B cell (primary cell): ENCODE data around the gene PSMD5. TPM values are rescaled to one million over a fixed set of nuclear protein-coding genes. Genes with fewer than 3 reads are reported as not detected.

Experiments
- ATAC-seq: fragments of 200-7000 bp; cut with Tn5 transposase; one replicate; pipeline ENCODE4 v1.10.0; 2021; ENCODE audit warnings: low read depth, mild to moderate bottlenecking, moderate number of reproducible peaks, moderate library complexity
- CTCF ChIA-PET: fragments of 350-600 bp; sonication (Branson Sonifier 250); formaldehyde crosslinking; loops from one replicate; lab custom pipeline; 2021; ENCODE audit warnings: antibody characterized with exemption, inconsistent platforms; lab: Charles Lee
- POLR2A ChIA-PET: fragments of 350-600 bp; sonication (Branson Sonifier 250); formaldehyde crosslinking; loops from one replicate; lab custom pipeline; 2021; ENCODE audit warnings: antibody characterized with exemption; lab: Charles Lee
- DNase-seq: peaks from one replicate; pipeline ENCODE4 v3.0.0; 2013
- H2AFZ ChIP-seq: 2 replicates; pipeline ENCODE4 v1.6.1; 2012; ENCODE audit warnings: mild to moderate bottlenecking, low read depth, low read length; ENCODE audit not compliant: insufficient read depth, poor library complexity, severe bottlenecking
- H3K27ac ChIP-seq, 2 donors: 1 replicate in 1 of 2; 2 replicates in 1 of 2; pipeline ENCODE4 v1.5.1; 2012 to 2013; ENCODE audit warnings: low read length in 2 of 2, mild to moderate bottlenecking in 2 of 2, moderate library complexity in 1 of 2
- H3K27me3 ChIP-seq, 4 experiments: fragments of 200-600 bp in 1 of 4; sonication (generic) in 1 of 4; replicated peaks in 1 of 4; 1 replicate in 2 of 4; 2 replicates in 2 of 4; pipeline versions ENCODE4 v1.6.1 to v1.7.0; 2013 to 2016; ENCODE audit warnings: low read length in 3 of 4, mild to moderate bottlenecking in 2 of 4, mixed read lengths in 1 of 4, moderate library complexity in 1 of 4; ENCODE audit not compliant: insufficient read depth in 4 of 4, control insufficient read depth in 3 of 4; ENCODE audit errors: control extremely low read depth in 1 of 4
- H3K36me3 ChIP-seq, 2 experiments: replicated peaks in 1 of 2; 1 replicate in 1 of 2; 2 replicates in 1 of 2; pipeline versions ENCODE4 v1.6.1 to v1.7.1; 2013; ENCODE audit warnings: low read length in 1 of 2; ENCODE audit not compliant: insufficient read depth in 2 of 2, control insufficient read depth in 1 of 2; ENCODE audit errors: control extremely low read depth in 1 of 2, extremely low read depth in 1 of 2
- H3K4me1 ChIP-seq, 2 donors: fragments of 200-600 bp in 1 of 2; sonication (generic) in 1 of 2; 1 replicate in 1 of 2; 2 replicates in 1 of 2; pipeline versions ENCODE4 v1.5.1 to v1.6.1; 2013 to 2017; ENCODE audit warnings: low read length in 2 of 2; ENCODE audit not compliant: control insufficient read depth in 2 of 2, insufficient read depth in 2 of 2
- H3K4me2 ChIP-seq: replicated peaks from 2 replicates; pipeline ENCODE3; 2012; ENCODE audit warnings: mild to moderate bottlenecking, low read depth, low read length; ENCODE audit not compliant: poor library complexity, severe bottlenecking
- H3K4me3 ChIP-seq, 5 experiments: fragments of 200-600 bp in 1 of 5; sonication (generic) in 1 of 5; 1 replicate in 3 of 5; 2 replicates in 2 of 5; pipeline versions ENCODE4 v1.5.1 to v1.7.0; 2011 to 2016; ENCODE audit warnings: low read length in 4 of 5, mild to moderate bottlenecking in 4 of 5, low read depth in 2 of 5, control low read depth in 1 of 5, moderate library complexity in 1 of 5; ENCODE audit not compliant: insufficient read depth in 1 of 5; ENCODE audit errors: control extremely low read depth in 1 of 5, extremely low read depth in 1 of 5
- H3K79me2 ChIP-seq: fragments of 200-600 bp; sonication (generic); one replicate; pipeline ENCODE4 v1.6.0; 2016; ENCODE audit warnings: low read length; ENCODE audit not compliant: control insufficient read depth, insufficient read depth
- H3K9ac ChIP-seq: fragments of 200-600 bp; sonication (generic); 2 replicates; pipeline ENCODE4 v1.6.1; 2017; ENCODE audit warnings: mild to moderate bottlenecking, low read length, moderate library complexity
- H3K9me3 ChIP-seq, 3 donors: one replicate each; pipeline versions ENCODE4 v1.6.1 to v1.7.1; 2013; ENCODE audit warnings: low read length in 2 of 3; ENCODE audit not compliant: control insufficient read depth in 2 of 3, insufficient read depth in 1 of 3; ENCODE audit errors: control extremely low read depth in 1 of 3
- H4K20me1 ChIP-seq: 2 replicates; pipeline ENCODE4 v1.6.0; 2012; ENCODE audit warnings: mild to moderate bottlenecking, low read length; ENCODE audit not compliant: insufficient read depth, control insufficient read depth, poor library complexity, severe bottlenecking
- H3K27ac Mint-ChIP-seq: one replicate; pipeline ENCODE4 v1.8.0; 2021; ENCODE audit warnings: mixed read lengths
- H3K27me3 Mint-ChIP-seq: one replicate; pipeline ENCODE4 v1.8.0; 2021; ENCODE audit warnings: mixed read lengths
- H3K4me1 Mint-ChIP-seq: one replicate; pipeline ENCODE4 v1.8.0; 2021; ENCODE audit warnings: mixed read lengths
- H3K4me3 Mint-ChIP-seq: one replicate; pipeline ENCODE4 v1.8.0; 2021; ENCODE audit warnings: mixed read lengths
- H3K9me3 Mint-ChIP-seq: one replicate; pipeline ENCODE4 v1.8.0; 2022; ENCODE audit warnings: mixed read lengths; ENCODE audit not compliant: insufficient read depth
- CTCF ChIP-seq: fragments of 200-600 bp; IDR thresholded peaks from one replicate; pipeline ENCODE4 v1.8.0; 2022; ENCODE audit warnings: antibody characterized with exemption, mild to moderate bottlenecking
- EZH2 ChIP-seq: IDR thresholded peaks from 2 replicates; pipeline ENCODE4 v1.6.1; 2012; ENCODE audit warnings: borderline replicate concordance, low read depth, mild to moderate bottlenecking, moderate library complexity, low read length; ENCODE audit not compliant: insufficient read depth, poor library complexity, severe bottlenecking
- WGBS: methylation state at CpG from one replicate; pipeline ENCODE4 v1.1.5; 2013; ENCODE audit warnings: missing lambda C conversion rate; ENCODE audit not compliant: insufficient coverage; 5-methylcytosine and 5-hydroxymethylcytosine counted together
- intact Hi-C: fragments of 100-400 bp; cut with micrococcal nuclease; formaldehyde crosslinking; loops from one replicate; pipeline ENCODE4 v1.10.0; 2022
- polyA plus RNA-seq: library from polyadenylated mRNA; depleted of rRNA; stranded (reverse); fragments of >200 nt; gene quantifications from 2 replicates; pipeline ENCODE4 v1.2.3, GENCODE V29; 2012
- total RNA-seq, 2 donors: library from RNA; stranded (reverse); fragments of 120-200 nt in 1 of 2; gene quantifications; 1 replicate in 1 of 2; 2 replicates in 1 of 2; pipeline versions ENCODE4 v1.2.3 to v1.2.4, GENCODE V29; 2013 to 2022

Gene PSMD5
- total and polyA plus RNA-seq, 2 donors (not counting 1 experiment from before 2014, with no cell fraction given): 7.4 to 25.3 TPM

GRCh38 chr9:120885457-120885856 is 42.7 kb upstream of the PSMD5 start:
- peaks cover 18% of the 10 kb centered on the region for H3K4me1 Mint-ChIP-seq
- H3K4me1 ChIP-seq: peaks cover 12 to 14% of the 10 kb centered on the region in 2 donors

GRCh38 chr9:120883608-120883996 is 40.9 kb upstream of the PSMD5 start:
- POLR2A ChIA-PET: no interaction called here
- CTCF ChIA-PET: interaction anchor here (0.6 to 1.9 kb wide), 4 partner anchors 15 to 60 kb away, joined by 3 to 5 read pairs (median 4); no protein-coding TSS in a partner anchor
- H4K20me1 ChIP-seq: no peaks in the 10 kb centered on the region
- intact Hi-C loops: no loop called here
- H3K79me2 ChIP-seq: peaks cover 2% of the 10 kb centered on the region
- Mint-ChIP-seq H3K27me3 (peaks cover 17% of the 10 kb centered on the region), H3K4me3 (no peak overlapping the region), H3K9me3 (no peaks in the 10 kb centered on the region), H3K4me1 (peaks cover 30% of the 10 kb centered on the region), H3K27ac (no peak overlapping the region)
- H3K9me3 ChIP-seq: no peaks in the 10 kb centered on the region
- H3K27me3 ChIP-seq: peaks cover 0 to 3% (median 0%) of the 10 kb centered on the region in 4 experiments
- H3K4me2 ChIP-seq: no peak overlapping the region
- no peak overlapping the region for H3K9ac ChIP-seq
- no peak overlapping the region for H3K27ac ChIP-seq
- ATAC-seq (no peak), DNase-seq (no peak)
- no peak overlapping the region for H2AFZ ChIP-seq
- 100% methylated on average over 1 of the region's 3 CpGs for WGBS
- peaks cover 22 to 24% of the 10 kb centered on the region in 2 donors for H3K4me1 ChIP-seq
- H3K4me3 ChIP-seq: no peak overlapping the region
- H3K36me3 ChIP-seq: no peaks in the 10 kb centered on the region
- TF ChIP-seq CTCF (no peak), EZH2 (no peak)

More at GRCh38 chr9:120885457-120885856, 42.7 kb upstream of the PSMD5 start:
- Histone ChIP-seq H2AFZ (no peak overlapping the region), H3K79me2 (peaks cover 2% of the 10 kb centered on the region), H4K20me1 (no peaks in the 10 kb centered on the region), H3K27me3 (no peaks in the 10 kb centered on the region), H3K9ac (no peak overlapping the region), H3K4me2 (no peak overlapping the region), H3K36me3 (no peaks in the 10 kb centered on the region), H3K27ac (no peak overlapping the region), H3K4me3 (no peak overlapping the region), H3K9me3 (no peaks in the 10 kb centered on the region)
- no peak overlapping the region for H3K27ac Mint-ChIP-seq
- H3K27me3 Mint-ChIP-seq: peaks cover 11% of the 10 kb centered on the region
- 88% methylated on average over 3 of the region's 3 CpGs for WGBS
- no peak for DNase-seq
- TF ChIP-seq EZH2: no peak
- no peak for TF ChIP-seq CTCF
- H3K9me3 Mint-ChIP-seq: no peaks in the 10 kb centered on the region
- ChIA-PET CTCF (interaction anchor here (1.1 to 4.0 kb wide), 2 partner anchors 51 to 96 kb away, joined by 3 to 14 read pairs; no protein-coding TSS in a partner anchor), POLR2A (interaction anchor here (1.3 kb wide), 1 partner anchor 16 kb away, joined by 3 read pairs; no protein-coding TSS in a partner anchor)
- no peak for ATAC-seq
- intact Hi-C loops: no loop called here
- no peak overlapping the region for H3K4me3 Mint-ChIP-seq
